H9 (cell line): Measurements from ENCODE around the gene SEMA4A. TPM values are rescaled to one million over a fixed set of nuclear protein-coding genes. Genes with fewer than 3 reads are reported as not detected.

Source experiments
- DNase-seq: peaks from one replicate; pipeline ENCODE4 v3.0.0-alpha.2; 2017
- H2AFZ ChIP-seq: one replicate; pipeline ENCODE4 v1.6.1; 2013; ENCODE audit warnings: mild to moderate bottlenecking, low read length, control low read depth, moderate library complexity
- H2AK5ac ChIP-seq: 2 replicates; pipeline ENCODE4 v1.6.1; 2013; ENCODE audit warnings: low read length, control low read depth, mixed read lengths; ENCODE audit not compliant: insufficient read length
- H2BK120ac ChIP-seq: one replicate; pipeline ENCODE4 v1.6.1; 2013; ENCODE audit warnings: low read depth, mild to moderate bottlenecking, low read length, control low read depth, inconsistent platforms; ENCODE audit not compliant: poor library complexity, severe bottlenecking
- H2BK12ac ChIP-seq: 2 replicates; pipeline ENCODE4 v1.6.1; 2013; ENCODE audit warnings: low read length, control low read depth, mixed read lengths, low read depth; ENCODE audit not compliant: insufficient read length
- H2BK15ac ChIP-seq: 2 replicates; pipeline ENCODE4 v1.6.1; 2013; ENCODE audit warnings: low read depth, low read length, control low read depth
- H2BK20ac ChIP-seq: one replicate; pipeline ENCODE4 v1.6.1; 2013; ENCODE audit warnings: low read depth, mild to moderate bottlenecking, low read length, control low read depth, inconsistent platforms; ENCODE audit not compliant: poor library complexity, severe bottlenecking
- H2BK5ac ChIP-seq: 2 replicates; pipeline ENCODE4 v1.6.1; 2013; ENCODE audit warnings: low read length, control low read depth, mixed read lengths; ENCODE audit not compliant: insufficient read length
- H3K14ac ChIP-seq: 2 replicates; pipeline ENCODE4 v1.6.1; 2013; ENCODE audit warnings: low read length, control low read depth; ENCODE audit not compliant: insufficient read depth
- H3K18ac ChIP-seq: 2 replicates; pipeline ENCODE4 v1.6.1; 2013; ENCODE audit warnings: low read depth, mild to moderate bottlenecking, mixed read lengths, low read length, control low read depth; ENCODE audit not compliant: insufficient read length
- H3K23ac ChIP-seq: 2 replicates; pipeline ENCODE4 v1.6.1; 2013; ENCODE audit warnings: low read length, control low read depth, mixed read lengths, low read depth; ENCODE audit not compliant: insufficient read length
- H3K23me2 ChIP-seq: 2 replicates; pipeline ENCODE4 v1.6.1; 2013; ENCODE audit warnings: low read depth, mild to moderate bottlenecking, mixed read lengths, low read length, control low read depth; ENCODE audit not compliant: insufficient read length, poor library complexity, severe bottlenecking
- H3K27ac ChIP-seq: 2 replicates; pipeline ENCODE4 v1.5.1; 2013; ENCODE audit warnings: low read length, control low read depth, mixed read lengths, low read depth; ENCODE audit not compliant: insufficient read length
- H3K27me3 ChIP-seq: 2 replicates; pipeline ENCODE4 v1.6.1; 2013; ENCODE audit warnings: low read length, control low read depth, inconsistent platforms; ENCODE audit not compliant: insufficient read depth
- H3K4ac ChIP-seq: 2 replicates; pipeline ENCODE4 v1.6.1; 2013; ENCODE audit warnings: low read depth, mild to moderate bottlenecking, control low read depth, inconsistent platforms, low read length, moderate library complexity
- H3K4me1 ChIP-seq: 2 replicates; pipeline ENCODE4 v1.6.1; 2013; ENCODE audit warnings: low read length, control low read depth, inconsistent platforms; ENCODE audit not compliant: insufficient read depth
- H3K4me2 ChIP-seq: 2 replicates; pipeline ENCODE4 v1.6.1; 2013; ENCODE audit warnings: low read length, control low read depth, mixed read lengths; ENCODE audit not compliant: insufficient read length, insufficient read depth
- H3K56ac ChIP-seq: 2 replicates; pipeline ENCODE4 v1.6.1; 2013; ENCODE audit warnings: low read depth, mild to moderate bottlenecking, mixed read lengths, low read length, control low read depth; ENCODE audit not compliant: insufficient read length
- H3K79me1 ChIP-seq: 2 replicates; pipeline ENCODE4 v1.6.1; 2013; ENCODE audit warnings: low read depth, mild to moderate bottlenecking, moderate library complexity, low read length, control low read depth, inconsistent platforms; ENCODE audit not compliant: insufficient read depth, poor library complexity, severe bottlenecking
- H3K79me2 ChIP-seq: 2 replicates; pipeline ENCODE4 v1.6.1; 2013; ENCODE audit warnings: low read length, control low read depth, inconsistent platforms; ENCODE audit not compliant: insufficient read depth
- H3K9ac ChIP-seq: 2 replicates; pipeline ENCODE4 v1.6.1; 2013; ENCODE audit warnings: low read length, control low read depth, mixed read lengths; ENCODE audit not compliant: insufficient read length; ENCODE audit errors: extremely low read depth
- H3K9me3 ChIP-seq: one replicate; pipeline ENCODE4 v1.6.1; 2013; ENCODE audit warnings: low read depth, low read length, inconsistent platforms; ENCODE audit not compliant: control insufficient read depth
- H3T11ph ChIP-seq: one replicate; pipeline ENCODE4 v1.6.1; 2013; ENCODE audit warnings: mild to moderate bottlenecking, low read length, control low read depth, inconsistent platforms
- H4K20me1 ChIP-seq: one replicate; pipeline ENCODE4 v1.6.1; 2013; ENCODE audit not compliant: control insufficient read depth, insufficient read length, insufficient read depth
- H4K5ac ChIP-seq: 2 replicates; pipeline ENCODE4 v1.6.1; 2013; ENCODE audit warnings: low read depth, mild to moderate bottlenecking, mixed read lengths, low read length, control low read depth; ENCODE audit not compliant: insufficient read length
- H4K8ac ChIP-seq: replicated peaks from 2 replicates; pipeline ENCODE4 v1.6.1; 2013; ENCODE audit warnings: low read length, control low read depth, mixed read lengths, low read depth; ENCODE audit not compliant: insufficient read length
- H4K91ac ChIP-seq: 2 replicates; pipeline ENCODE4 v1.6.1; 2013; ENCODE audit warnings: low read depth, mild to moderate bottlenecking, moderate library complexity, mixed read lengths, low read length, control low read depth; ENCODE audit not compliant: insufficient read length
- H3K27ac Mint-ChIP-seq, 3 experiments: 2 replicates in 2 of 3; 3 replicates in 1 of 3; pipeline ENCODE4 v1.8.0; 2020 to 2021; ENCODE audit warnings: mixed read lengths in 3 of 3, mild to moderate bottlenecking in 1 of 3, moderate library complexity in 1 of 3
- H3K27me3 Mint-ChIP-seq: 2 replicates; pipeline ENCODE4 v1.8.0; 2021; ENCODE audit warnings: low read depth, mild to moderate bottlenecking, moderate library complexity, mixed read lengths
- H3K36me3 Mint-ChIP-seq, 3 experiments: 2 replicates in 2 of 3; 3 replicates in 1 of 3; pipeline ENCODE4 v1.8.0; 2020 to 2021; ENCODE audit warnings: low read depth in 3 of 3, mixed read lengths in 3 of 3; ENCODE audit not compliant: insufficient read depth in 1 of 3
- H3K4me1 Mint-ChIP-seq, 2 experiments: 2 replicates each; pipeline ENCODE4 v1.8.0; 2020; ENCODE audit warnings: mixed read lengths in 2 of 2
- H3K4me3 Mint-ChIP-seq, 2 experiments: 2 replicates in 1 of 2; 3 replicates in 1 of 2; pipeline ENCODE4 v1.8.0; 2020 to 2021; ENCODE audit warnings: mild to moderate bottlenecking in 2 of 2, mixed read lengths in 2 of 2, moderate library complexity in 1 of 2
- H3K9me3 Mint-ChIP-seq, 2 experiments: 2 replicates in 1 of 2; 3 replicates in 1 of 2; pipeline ENCODE4 v1.8.0; 2020; ENCODE audit warnings: mild to moderate bottlenecking in 2 of 2, mixed read lengths in 2 of 2, moderate library complexity in 1 of 2
- WGBS: extraction: QIAGEN DNeasy Blood & Tissue Kit; methylation state at CpG from one replicate; pipeline ENCODE4 v1.1.7; 2013; ENCODE audit warnings: missing lambda C conversion rate, low lambda C conversion rate, mixed read lengths; ENCODE audit not compliant: insufficient read length; ENCODE audit errors: extremely low coverage; 5-methylcytosine and 5-hydroxymethylcytosine counted together
- total RNA-seq: library from RNA; stranded (reverse); gene quantifications from 2 replicates; pipeline ENCODE4 v1.2.1, GENCODE V29; 2021
- TF ChIP-seq, protein P1 (sequence below): fragments of 200-600 bp; sonication (generic); conservative IDR thresholded peaks from 3 replicates; pipeline ENCODE4 v1.8.0; 2021; ENCODE audit warnings: antibody characterized with exemption, mild to moderate bottlenecking

The SEMA4A gene
- total RNA-seq, 1 experiment from 2014 or later, result 11.1 TPM

GRCh38 chr1:156167536-156167935, 14.2 kb downstream of the SEMA4A start:
- no CpG with 5 or more reads among the region's 5 CpGs for WGBS
- H3K27me3 ChIP-seq, result no peaks in the 10 kb centered on the region
- H4K5ac ChIP-seq, result no peak overlapping the region
- H3K27ac ChIP-seq, result no peak overlapping the region
- H2BK12ac ChIP-seq, result no peak overlapping the region
- H3K9me3 ChIP-seq, result no peaks in the 10 kb centered on the region
- no peak overlapping the region for H2BK20ac ChIP-seq
- no peak overlapping the region for H4K91ac ChIP-seq
- no peak overlapping the region for H3K4me3 Mint-ChIP-seq
- H3K18ac ChIP-seq, result no peak overlapping the region
- no peaks in the 10 kb centered on the region for H3K23me2 ChIP-seq
- peak overlapping the region in 1 of 3 experiments; percentile 23; a peak in 1 of 7 replicates for H3K27ac Mint-ChIP-seq
- H3K4me1 ChIP-seq, result no peaks in the 10 kb centered on the region
- no peak overlapping the region for H3K4me2 ChIP-seq
- H2BK15ac ChIP-seq, result no peak overlapping the region
- H3K14ac ChIP-seq, result no peak overlapping the region
- no peak for DNase-seq
- no peak overlapping the region for H2BK120ac ChIP-seq
- H2AFZ ChIP-seq, result no peak overlapping the region
- H3K79me1 ChIP-seq, result no peaks in the 10 kb centered on the region
- H3K56ac ChIP-seq, result no peak overlapping the region
- no peaks in the 10 kb centered on the region for H3K9me3 Mint-ChIP-seq
- no peak overlapping the region for H3K23ac ChIP-seq
- no peak overlapping the region for H3T11ph ChIP-seq
- H2AK5ac ChIP-seq, result no peak overlapping the region
- TF ChIP-seq, protein P1, sequence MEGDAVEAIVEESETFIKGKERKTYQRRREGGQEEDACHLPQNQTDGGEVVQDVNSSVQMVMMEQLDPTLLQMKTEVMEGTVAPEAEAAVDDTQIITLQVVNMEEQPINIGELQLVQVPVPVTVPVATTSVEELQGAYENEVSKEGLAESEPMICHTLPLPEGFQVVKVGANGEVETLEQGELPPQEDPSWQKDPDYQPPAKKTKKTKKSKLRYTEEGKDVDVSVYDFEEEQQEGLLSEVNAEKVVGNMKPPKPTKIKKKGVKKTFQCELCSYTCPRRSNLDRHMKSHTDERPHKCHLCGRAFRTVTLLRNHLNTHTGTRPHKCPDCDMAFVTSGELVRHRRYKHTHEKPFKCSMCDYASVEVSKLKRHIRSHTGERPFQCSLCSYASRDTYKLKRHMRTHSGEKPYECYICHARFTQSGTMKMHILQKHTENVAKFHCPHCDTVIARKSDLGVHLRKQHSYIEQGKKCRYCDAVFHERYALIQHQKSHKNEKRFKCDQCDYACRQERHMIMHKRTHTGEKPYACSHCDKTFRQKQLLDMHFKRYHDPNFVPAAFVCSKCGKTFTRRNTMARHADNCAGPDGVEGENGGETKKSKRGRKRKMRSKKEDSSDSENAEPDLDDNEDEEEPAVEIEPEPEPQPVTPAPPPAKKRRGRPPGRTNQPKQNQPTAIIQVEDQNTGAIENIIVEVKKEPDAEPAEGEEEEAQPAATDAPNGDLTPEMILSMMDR, result no peak
- no peaks in the 10 kb centered on the region for H3K79me2 ChIP-seq
- H3K27me3 Mint-ChIP-seq, result no peaks in the 10 kb centered on the region
- no peak overlapping the region for H3K9ac ChIP-seq
- H3K4ac ChIP-seq, result no peak overlapping the region
- H3K36me3 Mint-ChIP-seq, result peaks cover 2 to 31% (median 30%) of the 10 kb centered on the region in 3 experiments; a peak in 6 of 7 replicates
- no peaks in the 10 kb centered on the region for H4K20me1 ChIP-seq
- no peak overlapping the region for H4K8ac ChIP-seq
- H3K4me1 Mint-ChIP-seq, result peaks cover 17 to 18% of the 10 kb centered on the region in 2 experiments
- no peak overlapping the region for H2BK5ac ChIP-seq
